ENCODE data around the gene CPHXL.

The CPHXL gene

DNA sequence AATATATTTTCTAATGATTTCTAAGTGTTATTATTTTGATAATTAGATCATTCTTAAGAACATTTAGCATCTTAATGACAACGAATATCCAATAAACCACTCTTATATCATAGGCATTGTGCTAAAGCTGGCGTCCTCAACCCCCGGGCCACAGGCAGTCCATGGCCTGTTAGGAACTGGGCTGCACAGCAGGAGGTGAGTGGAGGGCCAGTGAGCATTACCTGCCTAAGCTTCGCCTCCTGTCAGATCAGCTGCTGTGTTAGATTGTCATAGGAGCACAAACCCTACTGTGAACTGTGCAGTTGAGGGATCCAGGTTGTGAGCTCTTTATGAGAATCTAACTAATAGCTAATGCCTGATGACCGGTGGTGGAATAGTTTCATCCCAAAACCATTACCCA, 28.7 kb downstream of the CPHXL start:
- no peak for DNase-seq

DNA sequence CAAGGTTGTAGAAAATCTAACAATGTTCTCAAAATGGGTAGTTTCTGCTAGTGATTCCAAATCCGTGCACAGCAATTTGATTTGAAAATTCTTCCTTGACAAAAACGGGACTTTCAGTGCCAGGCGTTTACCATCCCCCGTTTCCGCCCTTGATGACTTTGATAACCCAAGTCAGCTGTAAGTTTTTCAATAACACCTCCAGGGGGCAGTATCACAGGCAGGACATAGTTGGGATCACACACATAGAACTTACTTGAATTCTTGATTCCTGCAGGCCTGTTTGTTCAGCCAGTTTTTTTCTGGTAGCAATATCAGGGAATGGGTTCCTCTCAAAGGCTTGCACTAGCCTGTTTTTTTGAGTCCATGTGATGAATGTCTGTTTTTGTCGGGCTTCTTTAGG, 30.6 kb downstream of the CPHXL start:
- DNase-seq, result no peak

DNA sequence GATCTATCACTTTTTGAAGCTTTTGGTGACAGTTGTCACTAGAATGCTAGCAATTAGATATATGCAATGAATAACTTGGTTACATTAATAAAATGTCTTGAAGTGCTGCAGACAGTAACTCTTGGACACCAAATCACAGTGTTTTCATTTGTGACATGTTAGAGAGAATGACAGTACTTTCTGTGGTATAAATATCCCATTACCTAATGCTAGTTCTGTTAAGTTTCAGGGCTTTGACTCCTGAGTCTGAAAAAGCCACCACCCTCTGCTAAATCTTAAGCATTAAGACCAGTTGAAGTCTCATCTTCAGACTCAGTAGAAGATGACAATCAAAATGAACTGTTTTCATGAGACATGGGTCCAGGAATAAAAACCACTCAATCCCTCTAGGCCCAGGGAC, 38.9 kb downstream of the CPHXL start:
- DNase-seq, result no peak

DNA sequence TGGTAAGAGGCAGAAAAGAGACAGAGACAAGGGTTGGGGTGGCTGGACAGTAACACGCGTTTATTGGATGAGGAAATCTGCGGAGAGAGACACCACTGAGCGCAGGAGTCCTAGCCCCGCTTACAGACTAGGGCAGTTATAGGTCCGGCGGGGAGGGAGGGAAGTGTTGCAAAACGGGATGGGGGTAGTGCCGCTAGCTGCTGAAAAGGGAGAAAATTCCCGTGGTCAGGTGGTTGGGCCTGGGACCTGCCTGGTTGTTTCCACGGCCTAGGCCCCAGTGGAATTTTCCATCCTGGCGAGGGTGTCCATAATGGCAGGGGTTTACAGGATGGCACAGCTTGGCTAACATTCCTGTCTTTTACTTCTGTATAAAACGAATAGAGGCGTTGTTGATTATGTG, 44.0 kb downstream of the CPHXL start:
- no peak for DNase-seq

DNA sequence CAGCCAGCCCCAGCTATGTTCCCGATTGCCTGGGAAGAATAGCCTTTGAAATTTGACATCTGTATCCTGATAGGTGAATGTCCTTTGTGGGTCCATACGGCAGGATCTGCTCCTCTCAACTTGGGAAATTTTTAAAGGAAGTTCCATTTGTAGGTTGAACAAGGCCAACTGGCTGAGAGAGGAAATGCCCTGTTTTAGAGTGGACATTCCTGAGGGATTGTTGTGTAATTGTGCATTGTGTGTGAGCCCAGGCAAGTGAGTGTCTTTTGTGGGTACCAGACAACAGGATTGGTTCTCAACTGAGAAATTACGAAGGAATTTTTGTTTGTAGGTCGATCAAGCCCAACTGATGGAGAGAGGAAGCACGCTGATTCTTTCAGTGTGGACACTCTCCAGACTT, 46.9 kb downstream of the CPHXL start:
- no peak for DNase-seq

DNA sequence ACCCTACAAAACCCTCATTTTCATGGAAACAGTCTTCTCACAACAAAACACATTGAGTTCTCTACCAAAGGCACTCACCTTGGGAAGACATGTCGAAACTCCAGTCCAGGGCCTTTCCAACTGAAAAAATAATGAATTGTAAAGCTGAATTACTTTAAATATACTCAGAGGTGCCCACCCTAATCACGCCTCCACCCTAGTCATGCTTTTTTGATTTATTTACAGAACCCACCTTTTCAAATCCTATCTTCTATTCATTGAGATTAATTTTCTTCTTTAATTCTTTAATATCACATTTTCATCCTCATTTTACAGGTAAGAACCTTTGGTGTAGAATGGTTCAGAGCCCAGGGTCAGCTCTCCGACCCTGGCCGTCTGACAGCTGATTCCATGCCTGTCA, 49.4 kb downstream of the CPHXL start, which contains the start of gene CPHXL2:
Gene CPHXL2 (minus strand): TSS at position 101 of the 400 bp plus-strand sequence. CDS start 10 bp downstream, at position 91.
- no peak for DNase-seq

DNA sequence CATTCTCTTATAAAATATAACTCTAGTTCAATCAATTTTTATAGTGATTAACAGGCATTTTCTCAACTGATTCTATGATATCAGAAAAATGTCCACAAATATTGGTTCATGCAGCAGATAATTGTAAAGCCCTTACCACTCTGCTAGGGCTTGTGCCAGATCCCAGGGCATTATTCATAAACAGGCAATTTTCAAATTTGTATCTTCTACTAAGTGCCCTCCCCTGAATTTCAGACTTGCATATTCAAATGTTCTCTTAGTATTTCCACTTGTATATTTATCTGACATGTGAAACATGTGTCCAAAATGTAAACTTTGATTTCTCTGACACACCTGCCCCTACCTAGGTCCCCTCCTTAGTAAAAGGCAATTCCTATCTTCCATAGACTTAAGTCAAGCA, 58.8 kb downstream of the CPHXL start:
- DNase-seq, result no peak

Data from EL (cell line).